Type B pancreatic cell (in vitro differentiated cells): Measurements from ENCODE around the gene CLEC6A. TPM values are rescaled to one million over a fixed set of nuclear protein-coding genes. Genes with fewer than 3 reads are reported as not detected.

ENCODE experiments used
- DNase-seq: peaks from one replicate; pipeline ENCODE4 v3.0.0; 2021; ENCODE audit warnings: mixed read lengths; ENCODE audit not compliant: unreplicated experiment; ENCODE audit errors: extremely low spot score
- H3K27ac Mint-ChIP-seq: 2 replicates; pipeline ENCODE4 v1.8.0; 2021; ENCODE audit warnings: mild to moderate bottlenecking, mixed read lengths
- H3K27me3 Mint-ChIP-seq: 2 replicates; pipeline ENCODE4 v1.8.0; 2021; ENCODE audit warnings: mixed read lengths
- H3K36me3 Mint-ChIP-seq: 2 replicates; pipeline ENCODE4 v1.8.0; 2021; ENCODE audit warnings: mixed read lengths
- H3K4me1 Mint-ChIP-seq: one replicate; pipeline ENCODE4 v1.8.0; 2021; ENCODE audit warnings: mixed read lengths; ENCODE audit not compliant: unreplicated experiment
- H3K4me3 Mint-ChIP-seq: 2 replicates; pipeline ENCODE4 v1.8.0; 2021; ENCODE audit warnings: mild to moderate bottlenecking, mixed read lengths
- H3K9me3 Mint-ChIP-seq: 2 replicates; pipeline ENCODE4 v1.8.0; 2021; ENCODE audit warnings: mixed read lengths
- total RNA-seq: library from RNA; stranded (reverse); gene quantifications from 2 replicates; pipeline ENCODE4 v1.2.1, GENCODE V29; 2021; ENCODE audit warnings: low replicate concordance
- TF ChIP-seq, protein P1 (sequence below): fragments of 200-600 bp; sonication (generic); conservative IDR thresholded peaks from 2 replicates; pipeline ENCODE4 v1.5.0; 2021; ENCODE audit warnings: antibody characterized with exemption, mild to moderate bottlenecking

Gene CLEC6A
- total RNA-seq, 1 donor from 2014 or later = not detected

GRCh38 chr12:8501720-8502119 is 46.0 kb downstream of the CLEC6A start:
- Mint-ChIP-seq H3K4me3 (no peak overlapping the region), H3K27me3 (peaks cover 10% of the 10 kb centered on the region), H3K4me1 (no peaks in the 10 kb centered on the region), H3K9me3 (no peaks in the 10 kb centered on the region), H3K27ac (no peak overlapping the region), H3K36me3 (no peaks in the 10 kb centered on the region)
- TF ChIP-seq, protein P1, sequence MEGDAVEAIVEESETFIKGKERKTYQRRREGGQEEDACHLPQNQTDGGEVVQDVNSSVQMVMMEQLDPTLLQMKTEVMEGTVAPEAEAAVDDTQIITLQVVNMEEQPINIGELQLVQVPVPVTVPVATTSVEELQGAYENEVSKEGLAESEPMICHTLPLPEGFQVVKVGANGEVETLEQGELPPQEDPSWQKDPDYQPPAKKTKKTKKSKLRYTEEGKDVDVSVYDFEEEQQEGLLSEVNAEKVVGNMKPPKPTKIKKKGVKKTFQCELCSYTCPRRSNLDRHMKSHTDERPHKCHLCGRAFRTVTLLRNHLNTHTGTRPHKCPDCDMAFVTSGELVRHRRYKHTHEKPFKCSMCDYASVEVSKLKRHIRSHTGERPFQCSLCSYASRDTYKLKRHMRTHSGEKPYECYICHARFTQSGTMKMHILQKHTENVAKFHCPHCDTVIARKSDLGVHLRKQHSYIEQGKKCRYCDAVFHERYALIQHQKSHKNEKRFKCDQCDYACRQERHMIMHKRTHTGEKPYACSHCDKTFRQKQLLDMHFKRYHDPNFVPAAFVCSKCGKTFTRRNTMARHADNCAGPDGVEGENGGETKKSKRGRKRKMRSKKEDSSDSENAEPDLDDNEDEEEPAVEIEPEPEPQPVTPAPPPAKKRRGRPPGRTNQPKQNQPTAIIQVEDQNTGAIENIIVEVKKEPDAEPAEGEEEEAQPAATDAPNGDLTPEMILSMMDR = no peak
- no peak for DNase-seq

DNA sequence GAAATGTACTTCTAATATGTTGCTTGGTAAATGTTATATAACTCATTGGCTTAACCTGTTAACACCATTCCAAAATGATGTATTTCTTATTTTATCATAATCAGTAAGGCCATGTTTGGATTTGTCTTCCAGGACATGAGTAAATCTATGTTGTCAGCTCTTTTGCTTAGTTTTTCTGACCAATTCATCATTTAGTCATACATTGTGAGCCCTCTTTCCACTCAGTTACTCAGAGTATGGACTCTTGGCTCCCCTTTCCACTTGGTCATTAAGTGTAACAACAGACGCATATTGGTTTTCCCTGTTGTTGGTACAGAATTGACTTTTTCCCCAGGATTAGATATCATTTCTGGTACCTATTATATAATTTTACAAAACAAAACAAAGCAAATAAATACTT is 48.6 kb downstream of the CLEC6A start:
- H3K27me3 Mint-ChIP-seq = peaks cover 9% of the 10 kb centered on the region
- no peak overlapping the region for H3K27ac Mint-ChIP-seq
- H3K36me3 Mint-ChIP-seq = no peaks in the 10 kb centered on the region
- H3K4me3 Mint-ChIP-seq = no peak overlapping the region
- no peaks in the 10 kb centered on the region for H3K9me3 Mint-ChIP-seq
- no peak for DNase-seq
- TF ChIP-seq, protein P1 = no peak
- no peaks in the 10 kb centered on the region for H3K4me1 Mint-ChIP-seq

GRCh38 chr12:8507596-8507995 is 51.8 kb downstream of the CLEC6A start:
- H3K27ac Mint-ChIP-seq = no peak overlapping the region
- TF ChIP-seq, protein P1 = no peak
- no peak for DNase-seq

GRCh38 chr12:8508223-8508622 is 52.5 kb downstream of the CLEC6A start:
- Mint-ChIP-seq H3K4me3 (no peak overlapping the region), H3K27me3 (peaks cover 9% of the 10 kb centered on the region), H3K36me3 (no peaks in the 10 kb centered on the region), H3K4me1 (no peaks in the 10 kb centered on the region), H3K27ac (no peak overlapping the region), H3K9me3 (no peaks in the 10 kb centered on the region)
- DNase-seq = no peak
- TF ChIP-seq, protein P1 = no peak

More at GRCh38 chr12:8507596-8507995, 51.8 kb downstream of the CLEC6A start:
- no peaks in the 10 kb centered on the region for H3K9me3 Mint-ChIP-seq
- no peaks in the 10 kb centered on the region for H3K36me3 Mint-ChIP-seq
- H3K4me1 Mint-ChIP-seq = no peaks in the 10 kb centered on the region
- peaks cover 9% of the 10 kb centered on the region for H3K27me3 Mint-ChIP-seq
- no peak overlapping the region for H3K4me3 Mint-ChIP-seq

DNA sequence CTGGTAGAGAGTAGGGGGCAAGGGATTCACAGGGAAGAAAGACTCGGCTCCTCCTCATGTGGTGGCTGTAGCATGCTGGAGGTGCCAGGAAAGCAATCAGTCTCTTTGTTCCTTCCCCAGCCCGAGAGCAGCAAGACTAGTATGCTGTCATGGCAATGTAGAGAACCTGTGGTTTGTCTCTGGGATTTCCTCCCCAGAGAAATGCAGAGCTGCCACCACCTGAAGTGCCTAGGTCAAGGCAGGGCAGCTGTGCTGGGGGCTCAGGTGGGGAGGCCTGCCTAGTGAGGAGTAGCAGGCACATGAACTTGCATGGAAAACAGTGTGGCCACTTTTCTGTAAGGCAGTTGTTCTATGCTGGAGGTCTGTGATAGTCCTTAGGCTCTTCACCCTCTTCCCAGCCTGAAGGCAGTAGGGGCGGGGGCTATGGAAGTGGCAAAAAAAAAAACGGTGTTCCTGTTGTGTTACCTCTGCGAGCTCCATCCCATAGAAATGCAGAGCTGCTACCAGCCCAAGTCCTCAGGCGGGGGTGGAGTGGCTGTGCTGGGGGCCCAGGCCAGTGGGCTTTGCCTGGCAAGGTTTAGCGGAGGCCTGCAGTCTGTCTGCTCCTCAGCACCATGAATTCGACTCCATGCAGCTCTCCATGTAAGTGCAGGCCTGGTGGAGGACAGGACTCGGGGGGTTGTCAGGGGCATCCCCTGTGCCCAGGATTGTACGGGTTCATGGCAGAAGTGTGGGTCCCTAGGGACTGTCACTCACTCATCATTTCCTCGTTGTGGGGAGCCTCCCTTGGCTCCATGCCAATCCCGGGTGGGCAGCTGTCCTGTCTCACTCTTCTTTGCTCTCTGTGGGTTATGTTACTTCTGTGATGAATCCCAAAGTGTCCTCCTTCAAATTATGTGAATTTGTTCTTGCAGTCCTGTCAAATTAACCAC is 53.4 kb downstream of the CLEC6A start:
- H3K36me3 Mint-ChIP-seq = no peaks in the 10 kb centered on the region
- TF ChIP-seq, protein P1 = no peak
- no peak overlapping the region for H3K27ac Mint-ChIP-seq
- H3K4me3 Mint-ChIP-seq = no peak overlapping the region
- H3K9me3 Mint-ChIP-seq = no peaks in the 10 kb centered on the region
- no peaks in the 10 kb centered on the region for H3K4me1 Mint-ChIP-seq
- H3K27me3 Mint-ChIP-seq = peaks cover 9% of the 10 kb centered on the region
- DNase-seq = no peak
